NCI-H2227 (cell line): Measurements from ENCODE around the gene TRMT61A.

ENCODE experiments used
- DNase-seq: peaks from one replicate; lab custom pipeline; 2025; ENCODE audit not compliant: unreplicated experiment; lab: John Stamatoyannopoulos, UW

Gene TRMT61A

DNA sequence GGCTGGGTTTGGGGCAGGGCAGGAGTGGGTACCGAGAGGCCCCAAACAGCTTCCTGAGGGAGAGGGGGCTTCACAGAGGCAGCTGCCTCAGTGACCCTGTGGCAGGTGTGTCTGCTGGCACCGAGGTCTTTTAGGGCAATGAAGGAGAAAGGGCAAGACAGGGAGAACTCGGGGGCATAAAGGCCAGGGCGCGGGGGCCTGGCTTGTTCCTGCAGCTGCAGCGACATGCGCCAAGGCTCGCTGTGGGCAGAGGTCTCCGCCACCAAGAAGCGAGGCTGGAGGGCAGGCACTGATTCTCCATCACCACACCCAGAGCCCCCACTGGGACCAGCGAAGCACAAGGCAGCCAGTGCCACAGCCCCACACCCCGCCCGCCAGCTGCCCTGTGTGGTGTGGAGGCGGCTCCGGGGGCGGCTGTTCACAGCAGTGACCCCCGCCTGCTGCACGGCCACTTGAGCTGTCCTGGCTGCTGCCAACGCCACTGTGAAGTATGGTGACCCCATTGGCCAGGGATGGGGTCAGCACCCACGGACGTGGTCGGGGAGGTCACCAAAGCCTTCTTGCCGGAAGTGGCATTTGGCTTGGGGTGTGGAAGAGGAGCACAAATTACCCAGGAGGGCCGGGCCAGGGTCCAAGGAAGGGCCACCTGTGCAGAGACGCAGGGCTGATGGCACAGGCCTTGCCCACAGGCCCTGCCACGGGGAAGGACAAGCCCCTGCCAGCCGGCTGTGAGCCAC, 17.1 kb downstream of the TRMT61A start:
- DNase-seq: no peak

DNA sequence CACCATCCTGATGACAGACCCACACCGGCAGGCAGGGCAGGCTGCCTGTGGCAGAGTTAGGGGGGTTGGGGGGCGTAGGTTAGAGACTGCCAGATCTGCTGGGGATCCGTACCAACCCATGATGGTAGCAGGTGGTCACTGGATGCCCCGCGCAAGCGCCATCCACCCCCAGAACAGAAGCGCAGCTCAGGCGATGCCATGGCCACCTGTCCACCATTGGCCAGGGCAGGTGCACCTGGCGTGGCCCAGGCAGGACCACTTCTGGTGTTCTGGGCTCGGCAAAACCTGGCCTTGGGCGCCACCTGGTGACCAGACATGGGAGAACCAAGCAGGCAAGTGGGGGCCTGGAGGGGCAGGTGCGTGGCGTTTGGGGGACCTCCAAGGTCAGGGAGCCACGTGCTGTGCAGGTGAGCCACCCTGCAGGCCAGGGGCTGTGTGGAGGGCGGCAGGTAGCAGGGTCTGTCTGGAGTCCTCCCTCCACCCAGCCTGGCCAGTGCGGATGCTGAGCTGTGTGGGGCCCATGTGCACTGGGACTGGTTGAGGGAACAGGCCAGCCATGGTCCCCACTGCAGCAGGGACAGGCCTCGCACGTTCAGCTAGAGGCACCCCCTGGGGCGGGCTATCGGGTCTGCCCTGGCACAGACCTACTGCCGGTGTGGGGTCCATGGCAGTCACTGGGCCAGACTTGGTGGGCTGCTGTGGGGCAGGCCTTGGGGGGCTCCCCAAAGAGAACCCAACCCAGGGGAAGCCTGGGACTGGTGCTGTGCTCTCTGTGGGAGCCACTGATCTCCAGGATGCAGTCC, 17.9 kb downstream of the TRMT61A start:
- DNase-seq: peak; percentile 78

GRCh38 chr14:103547455-103547940, 18.5 kb downstream of the TRMT61A start:
- DNase-seq: no peak

DNA sequence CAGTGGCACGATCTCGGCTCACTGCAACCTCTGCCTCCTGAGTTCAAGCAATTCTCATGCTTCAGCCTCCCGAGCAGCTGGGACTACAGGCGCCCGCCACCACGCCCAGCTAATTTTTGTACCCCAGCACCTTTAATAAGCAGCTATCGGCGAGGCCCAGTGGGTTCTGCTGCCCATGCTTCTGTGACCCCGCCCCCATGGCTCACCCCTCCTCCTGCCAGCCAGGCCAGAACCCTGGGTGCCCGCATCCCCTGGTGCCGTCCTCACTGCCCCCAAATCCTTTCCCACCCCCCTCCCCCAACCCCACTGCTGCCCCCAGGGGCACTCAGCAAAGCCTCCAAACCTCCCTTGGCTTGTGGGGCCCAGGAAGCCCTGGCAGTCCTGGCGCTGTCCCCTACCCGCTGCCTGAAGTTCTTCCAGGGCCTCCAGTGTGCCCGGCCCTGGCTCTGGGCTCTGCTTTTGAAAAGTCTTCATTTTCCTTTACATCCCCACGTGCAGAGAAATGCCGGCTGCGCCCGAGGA, 19.0 kb downstream of the TRMT61A start:
- no peak for DNase-seq

DNA sequence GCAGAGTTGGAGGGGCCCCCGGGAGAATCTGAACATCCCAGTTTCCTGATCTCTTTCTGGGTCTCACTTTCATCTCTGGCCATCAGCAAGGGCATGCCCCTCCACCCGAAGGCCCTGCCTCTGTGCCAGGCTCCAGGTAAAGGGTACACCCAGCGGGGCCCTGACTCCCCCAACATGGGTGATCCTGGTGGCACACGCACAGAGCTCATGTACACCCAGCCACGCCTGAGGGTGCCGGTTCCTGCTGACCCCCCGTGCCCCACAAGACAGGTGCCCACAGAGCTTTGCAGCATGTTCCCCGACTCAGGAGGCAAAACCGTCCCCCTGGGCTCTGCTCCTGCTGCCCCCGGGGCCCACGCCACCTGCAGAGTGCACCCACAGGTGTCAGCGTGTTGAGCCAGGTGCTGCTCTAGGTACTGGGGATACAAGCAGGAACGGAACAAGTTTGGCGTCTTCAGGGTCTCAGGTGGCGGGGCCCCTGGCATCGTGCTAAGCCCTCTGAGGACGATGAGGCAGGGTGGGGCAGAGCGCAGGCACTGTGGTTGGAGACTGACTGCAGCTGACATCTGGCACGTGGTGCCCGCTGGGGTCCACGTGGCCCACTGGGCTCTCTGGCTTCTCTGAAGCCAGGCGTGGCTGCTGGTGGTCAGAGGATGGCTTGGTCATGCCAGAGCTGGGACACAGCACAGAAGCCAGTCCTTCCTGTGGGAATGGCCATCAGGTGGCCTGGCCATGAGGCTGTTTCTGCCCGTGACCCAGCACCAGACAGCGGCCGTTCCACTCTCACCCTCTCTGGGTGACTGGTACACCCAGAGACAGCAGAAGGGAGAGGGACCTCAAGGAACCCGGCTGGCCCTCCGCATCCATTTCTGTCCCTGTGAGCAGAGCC, 19.7 kb downstream of the TRMT61A start:
- no peak for DNase-seq

- no peak for DNase-seq
Observed at GRCh38 chr14:103549361-103550311, 20.6 kb downstream of the TRMT61A start.

- DNase-seq: no peak
Observed at GRCh38 chr14:103550451-103551337, 21.7 kb downstream of the TRMT61A start.

GRCh38 chr14:103551338-103551762, 22.4 kb downstream of the TRMT61A start:
- DNase-seq: no peak

DNA sequence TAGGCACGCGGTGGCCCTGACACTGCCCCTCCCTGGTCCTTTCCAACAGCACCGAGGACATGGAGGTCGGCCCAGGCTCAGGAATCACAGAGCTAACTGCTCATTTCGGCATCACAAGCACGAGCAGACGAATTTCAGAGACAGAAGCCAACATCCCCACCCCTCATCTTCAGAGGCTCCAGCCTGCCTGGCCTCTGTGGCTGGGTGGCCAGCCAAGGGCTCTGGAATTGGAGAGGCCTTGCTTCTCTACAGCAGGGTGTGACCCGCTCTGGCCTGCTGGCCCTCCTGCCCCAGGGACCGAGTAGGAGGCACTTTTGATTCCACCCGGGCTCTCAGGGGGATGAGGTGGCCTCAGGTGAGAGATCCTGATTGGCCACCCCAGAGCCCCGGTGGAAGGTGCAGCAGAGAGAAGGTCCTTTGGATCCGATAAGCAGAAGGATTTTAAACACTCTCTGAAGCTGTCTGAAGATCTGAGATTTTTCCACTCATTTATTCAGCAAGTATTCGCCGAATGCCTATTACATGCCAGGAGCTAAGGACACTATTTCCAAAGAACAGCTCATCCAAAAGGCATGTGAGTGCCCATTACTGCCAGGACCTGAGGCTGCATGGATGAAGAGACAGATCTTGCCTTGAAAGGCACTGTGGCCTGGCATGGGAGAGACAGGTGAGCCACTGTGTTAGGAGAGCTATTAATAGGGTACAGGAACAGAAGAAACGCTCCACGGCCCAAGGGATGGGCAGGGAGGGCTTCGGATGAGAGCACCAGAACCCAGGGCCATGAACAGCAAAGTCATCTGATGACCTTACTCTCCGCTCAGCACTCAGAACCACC, 23.2 kb downstream of the TRMT61A start:
- DNase-seq: no peak

- DNase-seq: no peak
Observed at GRCh38 chr14:103552846-103553210, 23.8 kb downstream of the TRMT61A start.

DNA sequence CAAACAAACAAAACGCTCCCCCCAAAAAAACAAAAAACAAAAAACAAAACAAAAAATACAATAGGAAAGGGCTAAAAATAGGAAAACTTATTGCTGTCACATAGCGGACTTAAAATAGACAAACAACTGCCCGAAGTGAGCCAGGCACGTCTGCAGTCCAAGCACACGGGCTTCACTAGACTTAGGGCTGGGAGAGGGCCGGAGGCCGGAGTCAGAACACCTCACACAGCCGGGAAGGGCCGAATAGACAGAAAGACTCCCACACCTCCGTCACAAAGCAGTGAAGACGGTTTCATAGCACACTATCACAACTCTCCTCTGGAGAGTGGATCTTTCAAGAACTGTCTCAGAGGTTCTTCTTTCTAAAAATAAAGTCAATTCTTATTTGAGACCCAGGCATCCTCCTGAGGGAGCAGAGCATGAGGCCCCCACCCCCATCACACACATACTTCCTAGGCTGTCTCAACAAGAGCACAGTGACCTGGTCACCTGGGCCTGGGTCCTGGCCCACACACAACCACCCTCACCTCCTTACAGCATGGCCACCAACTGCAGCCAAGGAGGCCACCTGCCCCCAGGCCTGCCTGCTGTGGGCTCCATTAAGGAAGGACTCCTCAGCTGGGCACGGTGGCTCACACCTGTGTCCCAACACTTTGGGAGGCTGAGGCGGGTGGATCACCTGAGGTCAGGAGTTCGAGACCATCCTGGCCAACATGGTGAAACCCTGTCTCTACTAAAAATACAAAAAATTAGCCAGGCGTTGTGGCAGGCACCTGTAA, 26.8 kb downstream of the TRMT61A start:
- DNase-seq: no peak

- DNase-seq: no peak
Observed at GRCh38 chr14:103556946-103557758, 28.2 kb downstream of the TRMT61A start.

DNA sequence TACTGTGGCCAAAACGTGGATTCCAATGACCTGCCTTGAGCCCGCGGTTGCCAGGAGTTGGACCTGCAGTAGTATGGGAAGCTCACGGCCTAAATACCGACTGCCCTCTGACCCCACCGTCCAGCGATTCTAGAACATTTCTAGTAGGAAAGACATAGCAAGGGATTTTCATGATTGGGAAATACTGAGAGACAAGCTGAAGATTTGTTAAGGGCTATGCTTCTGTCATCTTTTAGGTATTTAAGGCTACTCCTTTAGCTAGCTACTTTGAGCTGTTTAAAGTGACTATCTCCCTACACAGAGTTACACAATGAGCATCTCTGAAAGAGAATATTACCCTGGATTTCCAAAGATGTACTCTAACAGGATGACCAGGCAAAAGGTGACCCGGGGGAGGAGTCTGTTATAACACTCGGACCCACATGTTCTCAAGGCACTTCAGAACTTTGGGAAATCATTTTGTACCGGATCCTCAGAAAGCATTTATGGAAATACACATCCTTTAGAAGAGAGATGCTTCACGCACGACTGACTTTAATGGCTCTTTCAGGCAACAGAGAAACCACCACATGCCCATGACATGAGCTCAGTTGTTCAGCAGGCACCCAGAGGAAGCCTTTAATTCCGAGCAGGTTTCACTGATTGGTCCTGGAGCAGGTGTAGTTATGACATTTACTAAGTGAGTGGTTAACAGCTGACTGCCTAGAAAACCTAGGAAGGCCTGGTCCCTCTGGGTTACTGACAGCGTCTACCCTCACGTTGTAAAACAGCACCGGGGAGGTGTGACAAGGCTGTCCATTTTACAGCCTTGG, 29.3 kb downstream of the TRMT61A start:
- no peak for DNase-seq

- no peak for DNase-seq
Observed at GRCh38 chr14:103559766-103560165, 30.8 kb downstream of the TRMT61A start.

GRCh38 chr14:103560691-103561090, 31.7 kb downstream of the TRMT61A start:
- DNase-seq: no peak
